Measurements from ENCODE around the gene DYRK3. TPM values are rescaled to one million over a fixed set of nuclear protein-coding genes. Genes with fewer than 3 reads are reported as not detected.

The DYRK3 gene
- 10 to 100 TPM; 10.1 to 11.4 TPM for total RNA-seq

DNA sequence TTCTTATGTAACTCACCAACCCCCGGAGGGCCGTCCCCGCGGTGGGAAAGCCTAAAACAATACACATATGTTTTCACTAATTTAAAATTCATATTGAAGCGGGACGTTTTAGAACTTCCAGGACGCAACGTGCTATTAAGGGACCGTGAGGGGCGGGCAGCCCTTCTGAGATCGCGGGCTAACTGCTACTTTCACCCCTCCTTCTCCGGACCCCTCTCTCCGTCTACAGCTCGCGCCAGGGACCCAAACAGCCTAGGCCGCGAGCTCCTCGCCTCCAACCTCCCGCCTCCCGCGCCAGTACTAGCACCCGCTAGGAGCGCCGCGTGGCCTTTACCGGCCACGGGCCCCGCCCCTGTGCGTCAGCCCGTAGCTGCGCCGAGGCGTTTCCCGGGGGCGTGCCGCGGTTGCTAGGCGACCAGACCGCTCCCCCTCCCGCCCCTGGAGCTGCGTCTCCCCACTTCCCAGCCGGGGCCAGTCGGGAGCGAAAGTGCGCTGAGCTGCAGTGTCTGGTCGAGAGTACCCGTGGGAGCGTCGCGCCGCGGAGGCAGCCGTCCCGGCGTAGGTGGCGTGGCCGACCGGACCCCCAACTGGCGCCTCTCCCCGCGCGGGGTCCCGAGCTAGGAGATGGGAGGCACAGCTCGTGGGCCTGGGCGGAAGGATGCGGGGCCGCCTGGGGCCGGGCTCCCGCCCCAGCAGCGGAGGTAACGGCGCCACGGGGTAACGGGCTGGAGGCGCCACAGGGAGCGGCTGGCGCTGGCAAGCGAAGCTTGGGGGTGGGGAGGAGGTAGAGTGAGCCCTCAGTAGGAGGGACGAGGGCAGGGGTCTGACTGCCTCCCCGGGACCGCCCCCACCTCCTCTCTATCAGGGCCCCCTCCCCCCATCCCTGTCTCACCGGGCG is at the start of gene DYRK3:
Gene DYRK3, plus strand, starts transcription at position 457 of the 898 bp plus-strand sequence. Its CDS starts 168 bp downstream, at position 625.
- ChIA-PET POLR2A (interaction anchor here (0.9 to 1.9 kb wide), 13 partner anchors 8 to 347 kb away, joined by 3 to 15 read pairs (median 3); partner anchors contain the start of genes EIF2D, FCMR, IKBKE and MAPKAPK2), CTCF (interaction anchor here (0.6 to 11.1 kb wide), 44 partner anchors 8 to 902 kb away, joined by 3 to 399 read pairs (median 4); partner anchors contain the start of gene EIF2D)
- peak; percentile 96 for DNase-seq
- Mint-ChIP-seq H3K27ac (peak within 1 kb of the TSS; percentile 80), H3K27me3 (peaks cover 5% of the 10 kb centered on the region), H3K4me1 (ENCODE audit: low read depth) (peaks cover 25% of the 10 kb centered on the region), H3K4me3 (peak within 1 kb of the TSS; percentile 80), H3K36me3 (peaks cover 5% of the 10 kb centered on the region), H3K9me3 (no peaks in the 10 kb centered on the region)
- intact Hi-C loops (cut with micrococcal nuclease): loop anchor here (1.0 to 2.0 kb wide), 2 partner anchors 26 to 173 kb away; no protein-coding TSS in a partner anchor

DNA sequence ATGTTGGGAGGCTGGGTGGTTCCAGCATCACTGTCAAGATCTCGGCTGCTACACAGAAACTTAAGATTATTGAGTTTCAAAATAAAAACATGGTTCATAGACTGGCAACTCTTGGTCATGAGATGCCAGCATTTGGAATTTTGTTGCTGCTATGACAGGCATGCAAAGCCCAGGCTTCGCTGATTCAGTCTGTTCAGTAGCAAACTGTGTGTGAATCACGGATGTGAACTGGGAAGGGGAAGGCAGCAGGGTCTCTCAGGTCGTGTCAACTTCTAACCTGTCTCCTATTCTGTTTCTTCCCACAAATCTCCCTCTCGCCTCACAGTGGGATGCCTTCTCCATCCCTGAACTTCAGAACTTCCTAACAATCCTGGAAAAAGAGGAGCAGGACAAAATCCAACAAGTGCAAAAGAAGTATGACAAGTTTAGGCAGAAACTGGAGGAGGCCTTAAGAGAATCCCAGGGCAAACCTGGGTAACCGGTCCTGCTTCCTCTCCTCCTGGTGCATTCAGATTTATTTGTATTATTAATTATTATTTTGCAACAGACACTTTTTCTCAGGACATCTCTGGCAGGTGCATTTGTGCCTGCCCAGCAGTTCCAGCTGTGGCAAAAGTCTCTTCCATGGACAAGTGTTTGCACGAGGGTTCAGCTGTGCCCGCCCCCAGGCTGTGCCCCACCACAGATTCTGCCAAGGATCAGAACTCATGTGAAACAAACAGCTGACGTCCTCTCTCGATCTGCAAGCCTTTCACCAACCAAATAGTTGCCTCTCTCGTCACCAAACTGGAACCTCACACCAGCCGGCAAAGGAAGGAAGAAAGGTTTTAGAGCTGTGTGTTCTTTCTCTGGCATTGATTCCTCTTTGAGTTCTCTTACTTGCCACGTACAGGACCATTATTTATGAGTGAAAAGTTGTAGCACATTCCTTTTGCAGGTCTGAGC is 48.6 kb upstream of the DYRK3 start:
- H3K4me3 Mint-ChIP-seq: no peak overlapping the region
- peaks cover 93% of the 10 kb centered on the region for H3K4me1 Mint-ChIP-seq (ENCODE audit: low read depth)
- no peaks in the 10 kb centered on the region for H3K27me3 Mint-ChIP-seq
- H3K27ac Mint-ChIP-seq: peak overlapping the region; percentile 99
- no peaks in the 10 kb centered on the region for H3K9me3 Mint-ChIP-seq
- H3K36me3 Mint-ChIP-seq: peaks cover 76% of the 10 kb centered on the region
- intact Hi-C loops (cut with micrococcal nuclease): no loop called here
- ChIA-PET POLR2A (interaction anchor here (1.2 to 12.0 kb wide), 2 partner anchors 23 to 26 kb away, joined by 3 to 546 read pairs; no protein-coding TSS in a partner anchor), CTCF (interaction anchor here (0.8 to 19.0 kb wide), 6 partner anchors 27 to 107 kb away, joined by 4 to 588 read pairs (median 67); partner anchors contain the start of gene DYRK3)
- no peak for DNase-seq

DNA sequence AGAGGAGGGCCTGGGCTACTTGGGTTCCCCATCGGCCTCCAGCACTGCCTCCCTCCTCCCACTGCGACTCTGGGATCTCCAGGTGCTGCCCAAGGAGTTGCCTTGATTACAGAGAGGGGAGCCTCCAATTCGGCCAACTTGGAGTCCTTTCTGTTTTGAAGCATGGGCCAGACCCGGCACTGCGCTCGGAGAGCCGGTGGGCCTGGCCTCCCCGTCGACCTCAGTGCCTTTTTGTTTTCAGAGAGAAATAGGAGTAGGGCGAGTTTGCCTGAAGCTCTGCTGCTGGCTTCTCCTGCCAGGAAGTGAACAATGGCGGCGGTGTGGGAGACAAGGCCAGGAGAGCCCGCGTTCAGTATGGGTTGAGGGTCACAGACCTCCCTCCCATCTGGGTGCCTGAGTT is 47.4 kb upstream of the DYRK3 start:
- ChIA-PET CTCF (interaction anchor here (1.4 to 19.0 kb wide), 8 partner anchors 8 to 108 kb away, joined by 5 to 588 read pairs (median 9); no protein-coding TSS in a partner anchor), POLR2A (interaction anchor here (0.8 to 1.9 kb wide), 5 partner anchors 8 to 43 kb away, joined by 3 to 7 read pairs (median 5); no protein-coding TSS in a partner anchor)
- intact Hi-C loops (cut with micrococcal nuclease): no loop called here
- H3K27ac Mint-ChIP-seq: peak overlapping the region; percentile 99
- H3K27me3 Mint-ChIP-seq: no peaks in the 10 kb centered on the region
- no peak overlapping the region for H3K4me3 Mint-ChIP-seq
- H3K4me1 Mint-ChIP-seq (ENCODE audit: low read depth): peaks cover 92% of the 10 kb centered on the region
- peaks cover 78% of the 10 kb centered on the region for H3K36me3 Mint-ChIP-seq
- no peak for DNase-seq
- no peaks in the 10 kb centered on the region for H3K9me3 Mint-ChIP-seq

DNA sequence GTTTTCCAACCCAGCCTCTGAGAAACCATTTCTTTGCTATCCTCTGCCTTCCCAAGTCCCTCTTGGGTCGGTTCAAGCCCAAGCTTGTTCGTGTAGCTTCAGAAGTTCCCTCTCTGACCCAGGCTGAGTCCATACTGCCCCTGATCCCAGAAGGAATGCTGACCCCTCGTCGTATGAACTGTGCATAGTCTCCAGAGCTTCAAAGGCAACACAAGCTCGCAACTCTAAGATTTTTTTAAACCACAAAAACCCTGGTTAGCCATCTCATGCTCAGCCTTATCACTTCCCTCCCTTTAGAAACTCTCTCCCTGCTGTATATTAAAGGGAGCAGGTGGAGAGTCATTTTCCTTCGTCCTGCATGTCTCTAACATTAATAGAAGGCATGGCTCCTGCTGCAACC is 46.8 kb upstream of the DYRK3 start:
- ChIA-PET POLR2A (interaction anchor here (0.6 to 1.9 kb wide), 6 partner anchors 9 to 44 kb away, joined by 3 to 10 read pairs (median 6); no protein-coding TSS in a partner anchor), CTCF (interaction anchor here (0.6 to 19.0 kb wide), 8 partner anchors 8 to 109 kb away, joined by 3 to 588 read pairs (median 7); no protein-coding TSS in a partner anchor)
- no peaks in the 10 kb centered on the region for H3K9me3 Mint-ChIP-seq
- H3K4me1 Mint-ChIP-seq (ENCODE audit: low read depth): peaks cover 86% of the 10 kb centered on the region
- H3K27me3 Mint-ChIP-seq: no peaks in the 10 kb centered on the region
- intact Hi-C loops (cut with micrococcal nuclease): no loop called here
- peak overlapping the region; percentile 99 for H3K27ac Mint-ChIP-seq
- H3K36me3 Mint-ChIP-seq: peaks cover 77% of the 10 kb centered on the region
- H3K4me3 Mint-ChIP-seq: no peak overlapping the region
- DNase-seq: no peak

DNA sequence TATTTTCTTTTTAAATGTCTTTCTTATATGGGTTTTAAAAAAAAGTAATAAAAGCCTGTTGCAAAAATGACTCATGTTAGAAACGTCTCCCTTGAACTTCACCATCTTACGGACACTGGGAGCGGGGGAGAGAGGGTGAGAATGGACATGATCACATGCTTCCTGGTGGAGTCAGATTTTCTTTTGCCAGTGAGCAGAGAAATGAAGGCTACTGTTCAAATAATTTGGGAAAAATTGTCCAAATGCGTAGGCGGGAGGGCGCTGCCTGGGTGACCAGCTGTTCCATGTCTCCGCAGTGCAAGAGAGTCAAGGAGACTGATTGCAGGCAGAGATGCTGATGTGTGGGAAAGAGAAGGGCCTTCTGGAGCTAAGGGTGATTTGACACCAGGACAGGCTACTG is 46.1 kb upstream of the DYRK3 start:
- POLR2A ChIA-PET: interaction anchor here (0.8 to 1.9 kb wide), 7 partner anchors 9 to 92 kb away, joined by 3 to 10 read pairs (median 5); no protein-coding TSS in a partner anchor
- peaks cover 75% of the 10 kb centered on the region for H3K36me3 Mint-ChIP-seq
- peaks cover 84% of the 10 kb centered on the region for H3K4me1 Mint-ChIP-seq (ENCODE audit: low read depth)
- H3K27me3 Mint-ChIP-seq: no peaks in the 10 kb centered on the region
- intact Hi-C loops (cut with micrococcal nuclease): no loop called here
- H3K27ac Mint-ChIP-seq: peak overlapping the region; percentile 99
- no peaks in the 10 kb centered on the region for H3K9me3 Mint-ChIP-seq
- CTCF ChIA-PET: interaction anchor here (0.6 to 19.0 kb wide), 9 partner anchors 9 to 120 kb away, joined by 3 to 588 read pairs (median 7); no protein-coding TSS in a partner anchor
- no peak for DNase-seq
- H3K4me3 Mint-ChIP-seq: peak overlapping the region; percentile 3

DNA sequence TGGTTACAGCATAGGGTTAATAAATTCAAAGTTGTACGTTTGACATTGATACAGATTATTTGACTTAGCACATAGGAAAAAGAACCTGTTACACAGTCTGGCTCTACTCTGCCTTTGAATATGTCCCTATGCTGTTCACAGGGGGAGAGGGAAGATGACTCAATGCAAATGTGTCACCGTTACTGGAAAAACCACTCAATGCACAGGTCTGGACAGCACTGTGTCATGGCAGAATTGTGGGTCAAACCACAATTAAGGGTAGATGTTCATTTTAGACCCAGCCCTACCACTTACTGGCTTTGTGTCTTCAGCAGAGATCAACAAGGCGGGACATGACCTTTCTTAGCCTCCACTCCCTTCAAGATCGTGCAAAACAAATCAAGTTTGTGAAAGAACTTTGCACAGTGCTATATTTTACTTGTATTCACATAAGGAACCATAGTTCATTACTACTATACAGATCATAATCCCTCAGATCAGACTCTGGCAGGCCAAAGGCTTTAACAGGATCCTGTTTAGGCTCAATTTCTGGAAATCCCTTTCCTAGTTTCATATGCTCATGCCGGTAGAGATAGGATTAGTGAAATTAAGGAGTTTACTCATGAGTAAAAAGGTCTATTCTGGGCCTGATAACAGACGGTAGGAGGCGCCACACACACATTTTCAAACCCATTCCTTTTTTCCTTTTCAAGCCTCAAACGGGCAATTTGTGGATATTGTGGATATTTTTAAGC is 45.1 kb upstream of the DYRK3 start:
- CTCF ChIA-PET: interaction anchor here (0.6 to 10.3 kb wide), 5 partner anchors 30 to 110 kb away, joined by 3 to 350 read pairs (median 4); no protein-coding TSS in a partner anchor
- intact Hi-C loops (cut with micrococcal nuclease): loop anchor here (1.0 to 2.0 kb wide), 8 partner anchors 10 to 86 kb away; no protein-coding TSS in a partner anchor
- Mint-ChIP-seq H3K4me3 (peak overlapping the region; percentile 50), H3K27ac (peak overlapping the region; percentile 99), H3K36me3 (peaks cover 72% of the 10 kb centered on the region), H3K9me3 (no peaks in the 10 kb centered on the region), H3K27me3 (no peaks in the 10 kb centered on the region), H3K4me1 (ENCODE audit: low read depth) (peaks cover 78% of the 10 kb centered on the region)
- POLR2A ChIA-PET: interaction anchor here (1.1 to 1.9 kb wide), 4 partner anchors 12 to 39 kb away, joined by 3 to 10 read pairs (median 5); no protein-coding TSS in a partner anchor
- DNase-seq: peak; percentile 83

DNA sequence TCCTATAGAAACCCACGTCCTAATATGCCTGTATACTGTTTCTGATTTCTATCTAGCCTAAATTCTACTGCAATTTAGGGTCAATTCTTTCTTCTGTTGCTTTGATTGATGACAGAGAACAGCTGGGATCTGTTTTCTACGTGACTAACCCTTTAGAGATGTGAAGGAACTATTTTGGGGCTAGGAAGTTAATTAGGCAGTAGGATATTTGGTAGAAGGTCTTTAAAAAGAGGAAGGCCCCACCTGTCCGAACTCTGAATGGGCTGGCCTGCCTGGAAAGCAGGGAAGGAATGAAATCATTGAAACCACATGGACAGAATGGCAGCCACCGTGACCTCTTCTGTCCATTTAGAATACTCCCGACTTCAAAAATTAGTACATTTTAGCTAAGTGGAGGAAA is 44.1 kb upstream of the DYRK3 start:
- H3K4me1 Mint-ChIP-seq (ENCODE audit: low read depth): peaks cover 68% of the 10 kb centered on the region
- intact Hi-C loops (cut with micrococcal nuclease): loop anchor here (2.0 kb wide), 1 partner anchor 16 kb away; no protein-coding TSS in a partner anchor
- CTCF ChIA-PET: interaction anchor here (0.6 to 5.0 kb wide), 25 partner anchors 9 to 321 kb away, joined by 3 to 36 read pairs (median 5); partner anchors contain the start of genes EIF2D and IKBKE
- H3K27me3 Mint-ChIP-seq: no peaks in the 10 kb centered on the region
- peaks cover 72% of the 10 kb centered on the region for H3K36me3 Mint-ChIP-seq
- peak overlapping the region; percentile 48 for H3K4me3 Mint-ChIP-seq
- POLR2A ChIA-PET: interaction anchor here (0.7 to 2.1 kb wide), 5 partner anchors 12 to 88 kb away, joined by 3 to 12 read pairs (median 4); no protein-coding TSS in a partner anchor
- no peak for DNase-seq
- H3K9me3 Mint-ChIP-seq: no peaks in the 10 kb centered on the region
- peak overlapping the region; percentile 99 for H3K27ac Mint-ChIP-seq

DNA sequence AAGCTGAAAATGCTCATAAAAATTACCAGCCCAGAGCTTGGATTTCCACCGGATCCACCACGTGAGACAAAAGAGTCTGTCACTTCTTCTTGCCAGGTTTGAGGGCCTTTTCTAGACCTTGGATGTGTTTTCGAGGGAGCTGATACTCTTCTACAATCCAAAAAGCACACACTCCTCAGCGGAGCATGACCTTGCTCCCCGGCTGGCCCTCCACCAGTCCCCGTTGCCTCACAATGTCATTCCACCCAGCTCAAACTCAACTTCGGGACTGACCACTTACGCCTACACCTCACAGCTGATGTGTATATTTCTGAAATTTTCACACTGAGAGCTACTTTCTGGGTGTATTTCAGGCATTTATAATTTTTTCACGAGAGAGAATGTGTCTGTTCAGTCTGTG is 43.6 kb upstream of the DYRK3 start:
- CTCF ChIA-PET: interaction anchor here (0.6 to 5.0 kb wide), 26 partner anchors 8 to 321 kb away, joined by 3 to 36 read pairs (median 5); partner anchors contain the start of genes EIF2D and IKBKE
- H3K4me3 Mint-ChIP-seq: no peak overlapping the region
- peaks cover 63% of the 10 kb centered on the region for H3K4me1 Mint-ChIP-seq (ENCODE audit: low read depth)
- H3K27me3 Mint-ChIP-seq: no peaks in the 10 kb centered on the region
- H3K9me3 Mint-ChIP-seq: no peaks in the 10 kb centered on the region
- intact Hi-C loops (cut with micrococcal nuclease): loop anchor here (2.0 kb wide), 1 partner anchor 17 kb away; no protein-coding TSS in a partner anchor
- POLR2A ChIA-PET: interaction anchor here (0.7 to 2.1 kb wide), 6 partner anchors 11 to 88 kb away, joined by 3 to 12 read pairs (median 4); no protein-coding TSS in a partner anchor
- peaks cover 71% of the 10 kb centered on the region for H3K36me3 Mint-ChIP-seq
- no peak for DNase-seq
- H3K27ac Mint-ChIP-seq: peak overlapping the region; percentile 99

DNA sequence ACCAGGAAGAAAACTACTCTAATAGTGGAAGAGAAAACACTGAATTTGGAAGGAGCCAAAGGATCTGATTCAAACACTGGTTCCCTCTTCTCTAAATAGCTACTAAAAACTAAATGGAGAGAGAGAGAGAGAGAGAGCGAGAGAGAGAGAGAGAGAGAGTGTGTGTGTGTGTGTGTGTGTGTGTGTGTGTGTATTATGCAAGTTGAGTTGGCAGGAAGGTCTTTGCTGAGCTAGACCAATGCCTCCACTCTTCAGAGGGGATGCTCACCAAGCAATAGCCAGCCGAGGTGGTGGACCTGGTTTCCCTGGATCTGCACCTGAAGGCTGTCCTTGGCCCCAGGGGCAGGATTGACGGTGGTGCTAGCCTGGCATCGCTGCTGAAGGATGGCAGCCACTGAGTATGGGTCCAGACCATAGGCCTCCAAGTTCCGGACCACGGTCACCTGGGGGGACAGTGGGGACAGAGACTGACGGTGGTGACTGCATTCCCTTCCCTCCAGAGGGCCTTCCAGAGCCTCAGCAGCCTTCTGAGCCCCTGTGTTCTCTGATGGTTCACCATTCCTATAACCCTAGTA is 41.9 kb upstream of the DYRK3 start:
- intact Hi-C loops (cut with micrococcal nuclease): no loop called here
- Mint-ChIP-seq H3K9me3 (no peaks in the 10 kb centered on the region), H3K27me3 (no peaks in the 10 kb centered on the region), H3K27ac (peak overlapping the region; percentile 99), H3K4me1 (ENCODE audit: low read depth) (peaks cover 47% of the 10 kb centered on the region), H3K36me3 (peaks cover 62% of the 10 kb centered on the region), H3K4me3 (no peak overlapping the region)
- CTCF ChIA-PET: interaction anchor here (0.7 to 5.0 kb wide), 12 partner anchors 10 to 255 kb away, joined by 3 to 36 read pairs (median 6); partner anchors contain the start of genes DYRK3 and EIF2D
- no peak for DNase-seq
- POLR2A ChIA-PET: interaction anchor here (0.6 kb wide), 2 partner anchors 19 to 92 kb away, joined by 3 to 5 read pairs; partner anchors contain the start of gene EIF2D
